NCI-H2196 treated with DMSO at 0.1 percent for 48 hours (cell line): ENCODE measurements around the gene TIMP2.
A peak's percentile ranks its signal among the peaks of the same experiment; 100 is the strongest.
"Not testable (repeated sequence)": the region's sequence is repeated elsewhere in the genome, so short reads cannot be mapped to it uniquely, and the experiment has no call there.

Experiments used
- DNase-seq: peaks from one replicate; lab custom pipeline; 2025; ENCODE audit not compliant: unreplicated experiment; lab: John Stamatoyannopoulos, UW

The TIMP2 gene

DNA sequence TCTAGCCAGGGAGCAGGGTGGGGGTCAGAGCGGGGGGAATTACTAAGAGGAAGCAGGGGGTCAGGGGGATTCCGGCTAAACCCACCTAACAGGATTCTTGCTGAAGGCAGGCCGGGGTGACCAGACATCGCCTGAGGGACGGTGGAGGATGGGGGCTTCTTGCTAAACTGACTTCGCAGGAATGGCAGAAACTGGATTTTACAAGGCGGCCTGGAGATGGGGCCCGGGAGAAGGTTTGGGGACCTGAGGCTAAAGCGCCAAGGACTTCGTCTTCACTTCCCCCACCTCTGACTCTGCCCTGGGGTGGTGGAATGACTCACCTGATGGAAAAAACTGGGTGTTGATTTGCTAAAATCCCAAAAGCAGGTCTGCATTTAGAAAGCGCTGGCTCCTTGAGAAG is 31.1 kb upstream of the TIMP2 start:
- DNase-seq, result no peak

DNA sequence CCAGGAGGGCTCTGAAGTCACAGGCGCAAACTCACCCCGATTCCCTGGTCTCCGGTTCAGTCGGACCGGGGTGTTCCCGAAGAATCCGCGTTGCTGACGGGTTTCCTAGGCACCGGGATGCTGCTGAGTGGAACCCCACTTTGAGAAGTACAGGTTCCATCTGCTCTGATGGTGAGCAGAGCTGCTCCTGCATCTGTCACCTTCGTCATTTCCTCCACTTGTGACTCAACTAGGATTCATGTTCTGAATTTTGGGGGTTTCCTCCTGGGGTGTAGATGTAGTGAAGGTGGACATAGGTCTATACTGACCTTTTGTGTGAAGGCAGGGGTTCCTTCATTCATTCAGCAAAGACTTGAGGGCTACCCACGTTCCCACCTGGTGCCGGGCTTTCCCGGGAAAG is 29.5 kb upstream of the TIMP2 start:
- no peak for DNase-seq

DNA sequence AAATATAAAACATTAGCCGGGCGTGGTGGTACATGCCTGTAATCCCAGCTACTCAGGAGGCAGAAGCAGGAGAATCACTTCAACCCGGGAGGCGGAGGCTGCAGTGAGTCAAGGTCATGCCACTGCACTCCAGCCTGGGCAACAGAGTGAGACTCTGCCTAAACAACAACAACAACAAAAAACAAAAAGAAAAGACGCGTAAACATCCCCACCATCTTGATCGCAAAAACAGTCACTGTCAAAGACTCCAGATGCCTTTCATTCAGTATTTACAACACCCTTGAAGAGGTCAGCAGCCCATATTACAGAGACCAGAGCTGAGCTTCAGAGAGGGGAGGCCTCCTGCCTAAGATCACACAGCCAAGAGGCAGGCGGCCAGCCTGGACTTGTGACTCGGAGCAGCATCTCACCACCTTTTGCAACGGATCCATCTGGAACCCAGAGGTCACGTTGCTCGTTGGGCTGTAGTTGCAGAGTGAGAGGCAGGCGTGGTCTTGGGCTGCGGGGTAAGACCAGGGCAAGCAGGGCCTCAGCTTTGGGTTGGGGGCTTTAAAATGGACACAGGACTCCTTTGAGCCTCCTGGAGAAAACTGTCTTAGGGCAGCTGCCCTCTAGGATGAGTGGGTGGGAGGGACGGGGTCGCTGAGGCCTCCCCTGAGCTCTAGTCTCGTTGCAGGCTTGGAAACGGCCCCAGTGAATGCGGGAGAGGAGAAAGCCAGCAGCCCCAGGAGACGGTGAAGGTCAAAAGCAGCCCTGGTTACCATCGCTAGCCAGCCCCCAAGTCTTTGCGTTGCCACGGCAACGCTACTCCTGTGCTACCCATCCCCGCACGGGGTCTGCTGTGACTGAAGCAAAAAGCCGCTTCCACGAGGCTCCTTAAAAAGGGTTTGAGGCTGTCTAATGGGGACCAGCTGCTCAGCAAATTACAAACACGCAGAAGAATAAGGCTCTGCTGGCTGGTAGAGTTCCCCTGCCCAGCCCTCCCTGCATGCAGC is 28.5 kb upstream of the TIMP2 start:
- no peak for DNase-seq

DNA sequence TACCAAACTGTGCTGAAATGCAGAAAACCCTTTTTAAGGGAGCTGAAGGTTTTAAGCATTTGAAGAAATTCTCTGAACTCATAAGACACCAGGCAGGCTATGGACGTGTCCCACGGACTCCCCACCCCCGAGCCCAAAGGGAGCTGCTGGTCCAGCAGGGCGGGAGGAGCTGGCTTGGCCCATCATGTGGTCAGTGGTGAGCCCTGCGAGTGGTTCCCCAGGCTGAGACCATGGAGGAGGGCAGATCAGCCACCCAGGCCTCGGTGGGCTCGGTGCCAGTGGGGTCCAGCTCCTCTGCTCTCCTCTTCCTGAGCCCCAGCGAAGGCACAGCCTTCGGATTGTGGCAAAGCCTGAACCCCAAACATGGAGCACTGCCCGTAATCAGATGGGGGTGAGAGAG is 27.5 kb upstream of the TIMP2 start:
- DNase-seq, result no peak

DNA sequence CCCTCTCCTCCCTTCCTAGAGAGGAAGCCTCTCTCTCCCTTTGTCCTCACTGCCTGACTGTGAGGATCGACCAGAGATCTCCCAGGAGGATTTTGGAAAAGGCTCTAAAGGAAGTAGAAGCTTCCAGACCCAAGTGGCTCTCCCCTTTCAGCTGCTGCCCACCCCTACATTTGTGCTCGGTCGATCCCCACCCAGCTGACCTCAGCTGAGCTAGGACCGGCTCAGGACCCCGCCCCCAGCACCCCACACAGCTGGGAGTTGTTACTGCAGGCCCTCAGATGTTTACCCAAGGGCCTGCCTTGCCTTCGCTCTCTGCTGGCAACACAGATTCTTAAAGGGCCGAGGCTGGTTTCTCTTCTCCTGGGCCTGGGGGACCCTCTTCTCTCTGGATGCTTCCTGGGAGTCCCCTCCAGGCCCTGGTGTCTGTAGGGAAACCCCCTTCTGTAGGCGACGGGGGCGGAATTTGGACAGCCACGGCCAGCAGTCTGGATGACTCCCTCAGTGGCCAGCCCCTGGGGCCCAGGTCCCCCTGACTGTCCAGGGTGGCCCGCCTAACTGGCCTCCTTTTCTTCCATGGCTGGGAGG is 26.9 kb upstream of the TIMP2 start:
- no peak for DNase-seq

DNA sequence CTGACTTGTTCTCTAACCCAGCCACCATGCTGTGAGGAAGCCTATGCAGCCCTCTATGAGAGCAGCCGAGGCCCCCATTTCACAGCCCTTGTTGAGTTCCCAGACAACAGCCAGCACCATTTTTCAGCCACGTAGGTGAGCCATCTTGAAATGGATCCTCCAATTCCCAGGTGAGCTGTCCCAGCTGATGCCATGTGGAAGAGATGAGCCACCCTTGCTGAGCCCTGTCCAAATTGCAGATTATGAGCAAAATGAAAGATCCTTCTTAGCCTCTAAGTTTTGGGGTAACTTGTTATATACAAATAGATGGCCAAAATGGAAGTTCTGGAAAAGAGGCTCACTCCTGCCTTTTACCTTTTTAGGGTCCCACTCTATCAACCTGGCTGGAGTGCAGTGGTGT is 25.7 kb upstream of the TIMP2 start:
- no peak for DNase-seq

DNA sequence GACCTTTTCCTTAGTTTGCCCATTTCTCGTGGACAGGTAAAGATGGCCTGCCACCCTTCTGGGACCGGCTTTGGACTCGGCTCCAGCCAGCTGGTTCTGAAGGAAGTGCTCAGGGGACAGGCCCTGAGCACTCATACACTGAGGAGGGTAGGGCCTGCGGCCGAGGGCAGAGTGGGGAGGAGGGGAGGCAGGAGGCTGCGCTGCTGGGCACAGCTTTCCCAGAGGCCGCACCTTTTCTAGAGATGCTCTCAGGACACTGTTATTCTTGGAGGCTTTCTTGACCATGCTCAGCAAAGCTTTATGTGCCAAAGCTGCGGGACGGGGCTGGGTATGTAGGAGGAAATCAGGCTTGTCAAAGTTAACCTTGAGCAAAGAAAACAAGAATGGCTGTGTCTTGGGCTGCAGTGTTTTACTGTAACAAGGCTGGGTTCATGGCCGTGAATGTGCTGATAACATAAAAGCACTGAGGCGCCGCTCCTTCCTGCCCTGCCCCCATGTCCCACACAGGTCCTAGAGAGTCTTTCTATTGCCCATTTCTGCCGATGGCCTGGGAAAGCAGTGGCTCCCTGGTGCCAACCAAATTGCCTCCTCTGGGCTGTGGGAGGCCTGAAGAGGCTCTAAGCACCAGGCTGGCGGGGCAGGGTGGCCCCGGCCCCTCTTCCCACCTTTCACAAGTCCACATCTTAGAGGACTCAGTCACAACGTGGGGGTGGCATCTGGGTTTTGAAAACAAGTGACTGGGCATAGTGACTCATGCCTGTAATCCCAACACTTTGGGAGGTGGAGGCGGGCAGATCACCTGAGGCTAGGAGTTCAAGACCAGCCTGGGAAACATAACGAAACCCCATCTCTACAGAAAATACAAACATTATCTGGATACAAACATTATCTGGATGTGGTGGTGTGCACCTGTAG is 22.3 kb upstream of the TIMP2 start:
- no peak for DNase-seq

DNA sequence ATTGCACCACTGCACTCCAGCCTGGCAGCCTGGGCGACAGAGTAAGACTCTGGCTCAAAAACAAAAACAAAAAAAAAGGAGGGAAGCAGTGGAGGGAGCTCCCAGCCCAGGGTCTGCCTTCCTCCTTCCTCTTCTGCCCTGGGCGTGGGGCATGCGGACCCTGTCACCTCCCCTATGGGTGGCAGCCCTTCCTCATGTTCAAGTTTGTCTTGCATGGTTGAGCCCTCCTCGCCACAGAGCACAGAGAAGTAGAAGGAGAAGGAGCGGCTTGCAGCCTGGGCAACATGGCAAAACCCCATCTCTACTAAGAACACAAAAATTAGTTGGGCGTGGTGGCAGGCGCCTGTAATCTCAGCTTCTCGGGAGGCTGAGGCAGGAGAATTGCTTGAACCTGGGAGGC is 21.4 kb upstream of the TIMP2 start:
- DNase-seq, result no peak

DNA sequence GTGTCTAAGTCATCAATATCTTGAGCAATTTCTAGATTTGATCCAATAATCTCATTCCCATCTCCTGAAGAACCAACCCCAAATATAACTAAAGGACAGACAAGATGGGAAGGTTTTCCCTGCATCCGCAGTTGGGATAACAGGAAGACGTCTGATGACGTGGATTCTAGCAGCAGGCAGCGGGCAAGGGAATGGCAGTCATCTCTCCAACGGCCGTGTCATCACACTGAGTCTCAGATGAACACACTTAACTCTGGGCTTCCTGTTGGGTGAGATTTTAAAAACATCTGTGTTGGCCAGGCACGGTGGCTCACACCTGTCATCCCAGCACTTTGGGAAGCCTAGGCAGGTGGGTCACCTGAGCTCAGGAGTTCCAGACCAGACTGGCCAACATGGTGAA is 20.9 kb upstream of the TIMP2 start:
- no peak for DNase-seq

DNA sequence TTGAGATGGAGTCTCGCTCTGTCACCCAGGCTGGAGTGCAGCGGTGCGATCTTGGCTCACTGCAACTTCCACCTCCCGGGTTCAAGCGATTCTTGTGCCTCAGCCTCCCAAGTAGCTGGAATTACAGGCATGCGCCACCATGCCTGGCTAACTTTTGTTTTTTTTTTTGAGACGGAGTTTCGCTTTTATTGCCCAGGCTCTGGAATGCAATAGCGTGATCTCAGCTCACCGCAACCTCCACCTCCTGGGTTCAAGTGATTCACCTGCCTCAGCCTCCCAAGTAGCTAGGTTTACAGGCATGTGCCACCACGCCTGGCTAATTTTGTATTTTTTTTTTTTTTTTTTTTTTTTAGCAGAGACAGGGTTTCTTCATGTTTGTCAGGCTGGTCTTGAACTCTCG is 20.3 kb upstream of the TIMP2 start:
- not testable (repeated sequence) for DNase-seq

DNA sequence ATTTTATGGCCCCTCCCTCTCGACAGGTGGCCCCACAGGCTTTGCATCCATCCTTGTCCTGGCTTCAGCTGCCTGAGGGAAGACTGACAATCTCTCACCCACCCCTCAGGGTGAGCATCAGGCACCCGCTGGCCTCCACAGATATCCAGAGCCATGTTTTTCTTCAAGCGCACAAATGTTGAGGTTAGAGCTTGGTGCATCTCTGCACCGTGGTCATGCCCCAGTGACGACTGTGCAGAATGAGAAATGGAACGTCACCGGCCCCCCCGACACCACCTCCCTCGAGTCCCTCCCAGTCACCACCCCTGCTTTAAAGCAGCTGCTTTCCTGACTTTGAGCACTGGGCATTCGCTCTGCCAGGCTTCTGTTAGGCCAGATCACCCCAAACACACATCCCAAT is 19.8 kb upstream of the TIMP2 start:
- no peak for DNase-seq

DNA sequence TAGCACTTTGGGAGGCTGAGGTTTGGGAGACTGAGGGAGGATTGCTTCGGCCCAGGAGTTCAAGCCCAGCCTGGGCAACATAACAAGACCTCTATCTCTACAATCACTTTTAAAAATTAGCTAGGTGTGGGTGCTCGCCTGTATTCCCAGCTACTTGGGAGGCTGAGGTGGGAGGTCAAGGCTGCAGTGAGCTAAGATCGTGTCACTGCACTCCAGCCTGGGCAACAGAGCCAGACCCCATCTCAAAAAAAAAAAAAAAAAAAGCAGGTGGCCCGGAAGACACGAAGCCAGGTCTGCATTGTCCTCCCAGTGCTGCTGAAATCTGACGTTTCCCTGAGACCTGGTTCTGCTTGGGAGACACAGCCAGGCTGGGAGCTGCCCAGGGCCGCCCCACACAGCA is 18.8 kb upstream of the TIMP2 start:
- no peak for DNase-seq

DNA sequence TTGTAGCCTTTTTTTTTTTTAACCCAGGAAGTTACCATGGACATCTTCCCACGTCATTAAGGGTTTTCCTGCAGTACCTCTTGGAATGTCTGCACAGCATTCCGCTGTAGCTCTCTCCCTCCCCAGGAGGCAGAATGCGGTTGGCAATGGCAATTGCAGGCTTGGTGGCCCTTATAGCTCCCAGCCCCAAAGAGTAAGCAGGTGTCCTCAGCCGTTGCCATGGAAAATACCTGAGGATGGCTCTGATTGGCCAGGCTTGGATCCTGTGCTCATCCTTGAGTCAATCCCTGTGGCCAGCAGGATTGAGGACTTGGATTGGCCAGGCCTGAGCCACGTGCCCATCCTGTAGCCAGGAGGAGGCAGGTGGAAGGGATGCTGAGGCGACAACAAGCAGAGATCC is 15.5 kb upstream of the TIMP2 start:
- DNase-seq, result peak; percentile 87

DNA sequence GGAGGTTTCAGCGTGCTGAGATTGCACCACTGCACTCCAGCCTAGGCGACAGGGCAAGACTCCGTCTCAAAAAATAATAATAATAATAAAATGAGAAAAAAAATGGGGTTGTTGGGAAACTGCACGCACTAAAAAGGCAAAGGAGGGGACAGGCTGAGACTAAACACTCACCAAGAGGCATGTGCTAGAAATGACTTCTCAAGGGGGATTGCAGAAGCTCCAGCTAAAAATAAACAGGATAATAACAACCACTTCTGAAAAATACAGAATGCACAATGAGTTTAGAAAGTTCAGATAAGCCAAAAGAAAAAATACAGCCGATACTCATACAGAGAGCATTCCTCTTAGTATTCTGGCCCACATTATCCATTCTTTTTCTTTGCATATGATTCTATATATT is 15.1 kb upstream of the TIMP2 start:
- DNase-seq, result no peak

DNA sequence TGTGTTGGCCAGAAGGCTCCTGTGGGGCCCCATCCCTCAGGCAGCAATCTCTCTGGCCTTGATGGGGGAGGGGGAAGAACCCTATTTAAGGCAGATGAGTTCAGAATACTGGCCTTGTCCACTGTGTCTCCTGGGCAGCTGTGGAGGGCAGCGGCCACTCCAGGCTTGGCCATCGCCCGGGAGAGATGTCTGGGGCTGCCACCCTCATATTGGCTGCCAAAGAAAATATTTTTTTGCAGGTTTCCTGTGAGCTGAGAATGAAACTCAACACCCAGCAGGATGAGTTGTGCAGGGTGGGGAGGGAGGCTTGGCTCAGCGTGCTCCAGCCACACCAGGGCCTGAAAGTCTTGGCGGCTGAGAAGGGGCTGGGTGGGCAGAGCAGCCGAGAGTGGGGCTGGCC is 14.4 kb upstream of the TIMP2 start:
- DNase-seq, result no peak

DNA sequence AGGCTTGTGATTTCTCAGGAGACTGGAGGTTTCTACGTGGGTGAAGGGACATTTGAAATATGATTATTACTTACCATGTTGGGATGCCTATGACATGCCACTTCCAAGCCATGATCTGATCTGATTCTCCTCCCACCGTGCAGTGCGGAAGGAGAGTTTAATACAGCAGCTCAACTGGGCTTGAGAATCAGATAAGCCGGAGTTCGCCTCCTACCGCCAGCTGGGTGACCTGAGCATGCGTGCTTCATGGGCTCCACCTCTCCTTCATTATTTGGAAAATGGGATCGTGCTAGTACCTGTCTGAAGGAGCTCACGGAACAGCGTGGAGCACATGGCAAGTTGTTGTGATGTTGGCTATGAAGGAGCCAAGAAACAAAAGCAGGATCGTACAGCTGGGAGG is 12.4 kb upstream of the TIMP2 start:
- DNase-seq, result no peak

DNA sequence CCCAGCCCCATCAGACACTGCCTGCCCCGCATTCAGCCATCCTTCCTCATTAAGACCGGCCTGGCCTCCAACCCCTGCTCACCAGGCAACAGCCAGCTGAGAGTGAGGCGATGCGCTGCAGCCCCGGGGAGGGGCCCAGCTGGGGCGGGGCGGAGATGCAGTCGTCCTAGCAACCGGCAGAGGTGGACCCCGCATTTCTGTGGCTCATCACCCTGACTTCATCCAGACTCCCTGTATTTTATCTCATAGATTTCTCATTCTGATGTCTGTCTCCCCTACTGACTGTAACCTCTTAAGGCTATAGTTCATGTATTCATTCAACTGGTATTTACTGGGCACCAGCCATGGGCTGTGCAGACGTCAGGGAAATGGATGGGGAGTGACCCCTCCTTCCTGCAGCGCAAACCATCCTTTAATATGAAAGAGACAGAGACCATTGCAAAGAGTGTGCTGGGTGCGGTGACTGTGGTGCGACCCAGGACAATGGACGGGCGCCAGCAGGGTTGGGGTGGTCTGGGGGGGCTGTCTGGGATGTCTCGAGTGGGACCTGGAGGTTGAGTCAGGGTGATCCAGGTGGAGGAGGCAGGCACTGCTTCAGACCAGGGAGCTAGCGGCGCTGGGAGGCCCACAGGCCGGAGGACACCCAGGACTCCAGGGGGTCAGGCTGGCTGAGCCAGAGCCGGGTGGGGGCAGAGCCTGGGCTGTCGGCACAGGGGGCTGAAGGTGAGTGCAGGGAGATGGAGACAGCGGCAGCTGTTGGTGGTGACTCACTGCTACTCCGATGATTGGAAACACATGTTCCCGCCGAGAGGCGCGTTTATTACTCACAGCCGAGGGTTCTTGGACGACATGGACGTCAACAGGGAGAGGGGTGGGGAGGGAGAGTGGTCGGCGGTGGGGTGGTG is 10.5 kb upstream of the TIMP2 start:
- DNase-seq, result no peak

DNA sequence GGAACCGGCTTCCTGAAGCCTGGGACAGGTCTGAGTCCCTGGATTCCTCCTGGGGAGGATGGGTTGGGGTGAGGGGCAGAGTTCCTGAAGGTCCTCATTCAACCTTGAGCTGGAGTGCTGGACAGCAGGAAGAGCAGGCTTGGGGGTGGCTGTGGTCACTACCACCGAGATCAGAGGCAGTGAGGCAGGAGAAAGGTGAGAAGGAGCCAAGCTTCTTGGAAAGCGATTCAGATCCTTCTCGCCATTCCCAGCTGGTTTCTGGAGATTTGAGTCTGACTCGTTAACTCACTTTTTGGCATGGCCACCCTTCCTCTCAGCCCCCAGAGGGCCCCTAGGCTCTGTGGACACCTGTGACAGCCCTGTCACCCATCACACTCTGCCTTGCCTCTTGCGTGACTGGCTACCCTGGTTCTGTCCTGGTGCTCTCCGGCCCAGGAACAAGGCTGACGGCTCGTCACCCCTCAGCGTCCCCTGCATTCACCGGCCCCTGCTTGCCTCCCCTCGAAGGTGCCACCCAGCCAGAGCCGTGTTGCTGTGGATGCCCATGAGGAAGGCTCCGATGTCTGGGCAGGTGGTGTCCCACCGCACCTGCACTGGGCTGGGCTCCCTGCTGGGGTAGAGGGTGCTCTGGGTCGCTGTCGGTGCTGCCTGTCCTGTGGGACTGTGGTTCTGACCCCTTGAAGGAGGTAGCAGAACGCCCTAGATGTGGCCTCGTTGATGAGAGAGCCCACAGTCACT is 9.7 kb upstream of the TIMP2 start:
- DNase-seq, result no peak

DNA sequence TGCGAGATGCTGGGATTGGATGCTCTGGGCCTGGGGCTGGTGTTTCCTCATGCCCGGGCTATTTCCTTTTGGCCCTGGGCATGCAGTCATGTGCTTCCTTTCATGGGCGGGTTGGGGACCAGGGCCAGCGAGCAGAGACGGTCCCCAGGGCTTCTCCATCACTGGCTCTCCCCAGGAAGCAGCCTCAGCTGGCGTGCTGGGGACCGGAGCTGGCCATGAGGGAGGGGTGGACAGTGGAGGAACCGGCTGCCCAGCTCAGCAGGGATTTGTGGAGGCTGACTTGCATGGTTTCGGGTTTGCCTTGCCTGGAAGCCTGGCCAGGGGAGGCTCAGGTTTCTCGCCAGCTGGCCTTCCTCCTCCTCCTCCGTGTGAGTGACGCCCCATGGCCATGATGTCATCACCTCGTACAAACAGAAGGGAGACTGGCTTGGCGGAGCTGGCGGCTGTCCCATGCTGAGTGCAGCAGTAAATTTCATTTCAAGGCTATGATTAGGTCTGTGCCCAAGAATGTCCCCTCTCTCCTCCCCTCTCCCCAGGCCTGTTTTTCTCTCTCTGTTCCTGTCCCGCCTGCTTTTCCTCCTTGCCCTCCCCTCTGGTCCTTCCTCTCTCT is 8.9 kb upstream of the TIMP2 start:
- DNase-seq, result peak; percentile 99
